ENCODE measurements around the gene TPM4. TPM values are rescaled to one million over a fixed set of nuclear protein-coding genes. Genes with fewer than 3 reads are reported as not detected.
A peak's percentile ranks its signal among the peaks of the same experiment; 100 is the strongest.
"Not testable (repeated sequence)": the region's sequence is repeated elsewhere in the genome, so short reads cannot be mapped to it uniquely, and the experiment has no call there.

The TPM4 gene
- total RNA-seq: 100 to 1,000 TPM; 592 to 611 TPM

- ChIA-PET POLR2A (interaction anchor here (0.5 to 10.5 kb wide), 23 partner anchors 10 to 697 kb away, joined by 3 to 322 read pairs (median 6); partner anchors contain the start of genes AP1M1, FAM32A, HSH2D and KLF2), CTCF (interaction anchor here (0.6 to 4.1 kb wide), 8 partner anchors 9 to 130 kb away, joined by 3 to 25 read pairs (median 3); no protein-coding TSS in a partner anchor)
- no peaks in the 10 kb centered on the region for H3K27me3 Mint-ChIP-seq
- H3K4me1 Mint-ChIP-seq: peaks cover 65% of the 10 kb centered on the region
- peaks cover 53% of the 10 kb centered on the region for H3K36me3 Mint-ChIP-seq (ENCODE audit: low read depth)
- H3K27ac Mint-ChIP-seq: peak within 1 kb of the TSS; percentile 98
- peak; percentile 94 for DNase-seq
- H3K9me3 Mint-ChIP-seq: no peaks in the 10 kb centered on the region
- peak within 1 kb of the TSS; percentile 82 for H3K4me3 Mint-ChIP-seq
Observed at GRCh38 chr19:16076154-16076957, at the start of gene TPM4. Gene TPM4 (plus strand): TSS chr19:16076495. CDS start chr19:16076566, 71 bp downstream.

GRCh38 chr19:16026756-16027155 is 49.5 kb upstream of the TPM4 start:
- H3K27ac Mint-ChIP-seq: no peak overlapping the region
- H3K36me3 Mint-ChIP-seq (ENCODE audit: low read depth): no peaks in the 10 kb centered on the region
- POLR2A ChIA-PET: no interaction called here
- CTCF ChIA-PET: interaction anchor here (2.5 kb wide), 1 partner anchor 14 kb away, joined by 9 read pairs; no protein-coding TSS in a partner anchor
- H3K4me3 Mint-ChIP-seq: no peak overlapping the region
- no peaks in the 10 kb centered on the region for H3K4me1 Mint-ChIP-seq
- DNase-seq: no peak
- no peaks in the 10 kb centered on the region for H3K9me3 Mint-ChIP-seq
- no peaks in the 10 kb centered on the region for H3K27me3 Mint-ChIP-seq

- Mint-ChIP-seq H3K27ac (no peak overlapping the region), H3K27me3 (no peaks in the 10 kb centered on the region), H3K4me3 (no peak overlapping the region), H3K36me3 (ENCODE audit: low read depth) (no peaks in the 10 kb centered on the region), H3K9me3 (no peaks in the 10 kb centered on the region), H3K4me1 (no peaks in the 10 kb centered on the region)
- CTCF ChIA-PET: interaction anchor here (2.5 kb wide), 1 partner anchor 14 kb away, joined by 9 read pairs; no protein-coding TSS in a partner anchor
- DNase-seq: no peak
- POLR2A ChIA-PET: no interaction called here
Observed at GRCh38 chr19:16027528-16027927, 48.8 kb upstream of the TPM4 start.

- H3K4me1 Mint-ChIP-seq; H3K4me3 Mint-ChIP-seq; DNase-seq; H3K27me3 Mint-ChIP-seq; POLR2A ChIA-PET; H3K27ac Mint-ChIP-seq; CTCF ChIA-PET; H3K36me3 Mint-ChIP-seq (ENCODE audit: low read depth); H3K9me3 Mint-ChIP-seq: not testable (repeated sequence)
Observed at GRCh38 chr19:16030155-16030554, 46.1 kb upstream of the TPM4 start.

GRCh38 chr19:16030964-16031871 is 45.1 kb upstream of the TPM4 start:
- no peaks in the 10 kb centered on the region for H3K36me3 Mint-ChIP-seq (ENCODE audit: low read depth)
- no peak overlapping the region for H3K4me3 Mint-ChIP-seq
- ChIA-PET CTCF (no interaction called here), POLR2A (no interaction called here)
- no peak for DNase-seq
- H3K27me3 Mint-ChIP-seq: no peaks in the 10 kb centered on the region
- H3K4me1 Mint-ChIP-seq: no peaks in the 10 kb centered on the region
- H3K9me3 Mint-ChIP-seq: no peaks in the 10 kb centered on the region
- H3K27ac Mint-ChIP-seq: no peak overlapping the region

- CTCF ChIA-PET: no interaction called here
Observed at GRCh38 chr19:16031872-16032200, 44.5 kb upstream of the TPM4 start.

GRCh38 chr19:16032509-16033135 is 43.7 kb upstream of the TPM4 start:
- CTCF ChIA-PET: no interaction called here
- no peaks in the 10 kb centered on the region for H3K27me3 Mint-ChIP-seq
- no peak for DNase-seq
- H3K27ac Mint-ChIP-seq: no peak overlapping the region
- H3K36me3 Mint-ChIP-seq (ENCODE audit: low read depth): no peaks in the 10 kb centered on the region
- no peak overlapping the region for H3K4me3 Mint-ChIP-seq
- no peaks in the 10 kb centered on the region for H3K9me3 Mint-ChIP-seq
- POLR2A ChIA-PET: no interaction called here
- no peaks in the 10 kb centered on the region for H3K4me1 Mint-ChIP-seq

More at GRCh38 chr19:16031872-16032200, 44.5 kb upstream of the TPM4 start:
- H3K27me3 Mint-ChIP-seq: no peaks in the 10 kb centered on the region
- H3K4me3 Mint-ChIP-seq: no peak overlapping the region
- no peaks in the 10 kb centered on the region for H3K9me3 Mint-ChIP-seq
- POLR2A ChIA-PET: no interaction called here
- no peaks in the 10 kb centered on the region for H3K36me3 Mint-ChIP-seq (ENCODE audit: low read depth)
- DNase-seq: no peak
- H3K4me1 Mint-ChIP-seq: no peaks in the 10 kb centered on the region
- no peak overlapping the region for H3K27ac Mint-ChIP-seq

- Mint-ChIP-seq H3K27me3 (no peaks in the 10 kb centered on the region), H3K4me1 (no peaks in the 10 kb centered on the region), H3K4me3 (no peak overlapping the region), H3K27ac (no peak overlapping the region), H3K9me3 (no peaks in the 10 kb centered on the region), H3K36me3 (ENCODE audit: low read depth) (no peaks in the 10 kb centered on the region)
- ChIA-PET CTCF (no interaction called here), POLR2A (no interaction called here)
- no peak for DNase-seq
Observed at GRCh38 chr19:16033136-16033530, 43.2 kb upstream of the TPM4 start.

GRCh38 chr19:16033721-16034120 is 42.6 kb upstream of the TPM4 start:
- CTCF ChIA-PET: no interaction called here
- no peak for DNase-seq
- Mint-ChIP-seq H3K4me1 (no peaks in the 10 kb centered on the region), H3K4me3 (no peak overlapping the region), H3K9me3 (no peaks in the 10 kb centered on the region), H3K27me3 (no peaks in the 10 kb centered on the region), H3K36me3 (ENCODE audit: low read depth) (no peaks in the 10 kb centered on the region), H3K27ac (no peak overlapping the region)
- POLR2A ChIA-PET: no interaction called here

- no peak overlapping the region for H3K27ac Mint-ChIP-seq
- no peaks in the 10 kb centered on the region for H3K4me1 Mint-ChIP-seq
- no peak for DNase-seq
- POLR2A ChIA-PET: no interaction called here
- H3K36me3 Mint-ChIP-seq (ENCODE audit: low read depth): no peaks in the 10 kb centered on the region
- no peak overlapping the region for H3K4me3 Mint-ChIP-seq
- CTCF ChIA-PET: no interaction called here
- no peaks in the 10 kb centered on the region for H3K9me3 Mint-ChIP-seq
- H3K27me3 Mint-ChIP-seq: no peaks in the 10 kb centered on the region
Observed at GRCh38 chr19:16034180-16034579, 42.1 kb upstream of the TPM4 start.

- no peak for DNase-seq
- ChIA-PET POLR2A (no interaction called here), CTCF (no interaction called here)
- H3K9me3 Mint-ChIP-seq: no peaks in the 10 kb centered on the region
- H3K4me1 Mint-ChIP-seq: peaks cover under 1% of the 10 kb centered on the region
- H3K4me3 Mint-ChIP-seq: no peak overlapping the region
- no peaks in the 10 kb centered on the region for H3K27me3 Mint-ChIP-seq
- H3K36me3 Mint-ChIP-seq (ENCODE audit: low read depth): no peaks in the 10 kb centered on the region
- no peak overlapping the region for H3K27ac Mint-ChIP-seq
Observed at GRCh38 chr19:16034958-16035560, 41.2 kb upstream of the TPM4 start.

GRCh38 chr19:16035601-16036297 is 40.5 kb upstream of the TPM4 start:
- no peaks in the 10 kb centered on the region for H3K9me3 Mint-ChIP-seq
- no peaks in the 10 kb centered on the region for H3K36me3 Mint-ChIP-seq (ENCODE audit: low read depth)
- no peak overlapping the region for H3K27ac Mint-ChIP-seq
- ChIA-PET CTCF (no interaction called here), POLR2A (no interaction called here)
- no peaks in the 10 kb centered on the region for H3K27me3 Mint-ChIP-seq
- DNase-seq: no peak
- no peak overlapping the region for H3K4me3 Mint-ChIP-seq
- peaks cover 7% of the 10 kb centered on the region for H3K4me1 Mint-ChIP-seq

Measured in activated CD4-positive, alpha-beta memory T cell treated with anti-CD3 and anti-CD28 coated beads, Interleukin-2, amount 10 ng/mL, durations not matched to agents 7 days and 5 days (primary cell).